PFSK-1 (cell line): ENCODE measurements around the gene ADD1.

ENCODE experiments used
- TAF1 ChIP-seq: IDR thresholded peaks from 2 replicates; pipeline ENCODE4 v1.6.1; 2012; ENCODE audit warnings: low read length, control low read depth, borderline replicate concordance; ENCODE audit not compliant: insufficient read depth
- TF ChIP-seq, protein P1 (sequence below), 2 experiments: IDR thresholded peaks; 2 replicates each; pipeline versions ENCODE4 v1.6.1 to v1.8.0; 2011 to 2012; ENCODE audit warnings: low read depth in 2 of 2, low read length in 2 of 2, control low read depth in 1 of 2, inconsistent platforms in 1 of 2, mild to moderate bottlenecking in 1 of 2, moderate library complexity in 1 of 2; ENCODE audit not compliant: insufficient read depth in 1 of 2

- TF ChIP-seq, protein P1, sequence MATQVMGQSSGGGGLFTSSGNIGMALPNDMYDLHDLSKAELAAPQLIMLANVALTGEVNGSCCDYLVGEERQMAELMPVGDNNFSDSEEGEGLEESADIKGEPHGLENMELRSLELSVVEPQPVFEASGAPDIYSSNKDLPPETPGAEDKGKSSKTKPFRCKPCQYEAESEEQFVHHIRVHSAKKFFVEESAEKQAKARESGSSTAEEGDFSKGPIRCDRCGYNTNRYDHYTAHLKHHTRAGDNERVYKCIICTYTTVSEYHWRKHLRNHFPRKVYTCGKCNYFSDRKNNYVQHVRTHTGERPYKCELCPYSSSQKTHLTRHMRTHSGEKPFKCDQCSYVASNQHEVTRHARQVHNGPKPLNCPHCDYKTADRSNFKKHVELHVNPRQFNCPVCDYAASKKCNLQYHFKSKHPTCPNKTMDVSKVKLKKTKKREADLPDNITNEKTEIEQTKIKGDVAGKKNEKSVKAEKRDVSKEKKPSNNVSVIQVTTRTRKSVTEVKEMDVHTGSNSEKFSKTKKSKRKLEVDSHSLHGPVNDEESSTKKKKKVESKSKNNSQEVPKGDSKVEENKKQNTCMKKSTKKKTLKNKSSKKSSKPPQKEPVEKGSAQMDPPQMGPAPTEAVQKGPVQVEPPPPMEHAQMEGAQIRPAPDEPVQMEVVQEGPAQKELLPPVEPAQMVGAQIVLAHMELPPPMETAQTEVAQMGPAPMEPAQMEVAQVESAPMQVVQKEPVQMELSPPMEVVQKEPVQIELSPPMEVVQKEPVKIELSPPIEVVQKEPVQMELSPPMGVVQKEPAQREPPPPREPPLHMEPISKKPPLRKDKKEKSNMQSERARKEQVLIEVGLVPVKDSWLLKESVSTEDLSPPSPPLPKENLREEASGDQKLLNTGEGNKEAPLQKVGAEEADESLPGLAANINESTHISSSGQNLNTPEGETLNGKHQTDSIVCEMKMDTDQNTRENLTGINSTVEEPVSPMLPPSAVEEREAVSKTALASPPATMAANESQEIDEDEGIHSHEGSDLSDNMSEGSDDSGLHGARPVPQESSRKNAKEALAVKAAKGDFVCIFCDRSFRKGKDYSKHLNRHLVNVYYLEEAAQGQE (IDR thresholded peaks at IDR 0.05; ENCODE audit: insufficient read depth in 1 of 2, low read depth in 2 of 2, low read length in 2 of 2): no peak
- TF ChIP-seq TAF1: no peak
Measured at GRCh38 chr4:2902126-2902525, 58.5 kb downstream of the ADD1 start.
